ENCODE results near the gene COG7. TPM values are rescaled to one million over a fixed set of nuclear protein-coding genes. Genes with fewer than 3 reads are reported as not detected.

Gene COG7
- total and polyA plus RNA-seq, 2 donors (not counting 3 experiments of a cell fraction or from before 2014, with no cell fraction given), result 24.1 to 42.0 TPM

- Histone ChIP-seq H3K27ac (ENCODE audit: insufficient read depth, low read depth, low read length) (no peak overlapping the region), H3K4me3 (replicated peaks in 1 of 3; ENCODE audit: insufficient read depth in 1 of 3, low read depth in 1 of 3, low read length in 3 of 3) (no peak overlapping the region), H3K36me3 (ENCODE audit: control insufficient read depth in 2 of 2, extremely low read depth in 1 of 2, insufficient read depth in 2 of 2, low read length in 2 of 2) (no peaks in the 10 kb centered on the region), H3K79me2 (ENCODE audit: control insufficient read depth, insufficient read depth, low read length) (no peaks in the 10 kb centered on the region), H3K9ac (replicated peaks; ENCODE audit: extremely low read depth, insufficient read depth, low read length) (no peak overlapping the region), H3K27me3 (ENCODE audit: control insufficient read depth in 2 of 2, insufficient read depth in 2 of 2, low read length in 2 of 2) (no peaks in the 10 kb centered on the region), H3K9me3 (replicated peaks; ENCODE audit: control insufficient read depth, insufficient read depth, low read length) (no peaks in the 10 kb centered on the region), H3K9me1 (replicated peaks; ENCODE audit: control insufficient read depth, extremely low read depth, insufficient read depth, low read length) (no peaks in the 10 kb centered on the region), H3K4me1 (ENCODE audit: control insufficient read depth, extremely low read depth, insufficient read depth, low read length) (peaks cover 4% of the 10 kb centered on the region), H4K20me1 (replicated peaks; ENCODE audit: control insufficient read depth, extremely low read depth, insufficient read depth, low read length) (no peaks in the 10 kb centered on the region), H3K4me2 (ENCODE audit: insufficient read depth, low read length) (no peak overlapping the region), H2AFZ (ENCODE audit: low read depth, low read length) (no peak overlapping the region)
- ChIA-PET POLR2A (no interaction called here), CTCF (interaction anchor here (1.9 kb wide), 1 partner anchor 73 kb away, joined by 6 read pairs; no protein-coding TSS in a partner anchor)
- no TSS peak for BruUV-seq (replicated peaks)
- dilution Hi-C loops (cut with MboI; ENCODE audit: extremely low pct_ligation_motif_present, low sequenced_read_pairs) (no loop called here), intact Hi-C loops (cut with micrococcal nuclease) (no loop called here)
- DNase-seq (ENCODE audit: low read depth, low spot score) (peak; percentile 88), FAIRE-seq (no peak)
- TF ChIP-seq POLR2AphosphoS5 (IDR thresholded peaks at IDR 0.05; ENCODE audit: insufficient read depth, low read depth, low read length) (no peak), EZH2 (IDR thresholded peaks at IDR 0.05; ENCODE audit: borderline replicate concordance, low read depth, low read length, severe bottlenecking) (no peak), CTCF (IDR thresholded peaks at IDR 0.05; ENCODE audit: extremely low read depth in 1 of 2, insufficient read depth in 1 of 2, low read depth in 1 of 2, low read length in 2 of 2) (no peak), MAX (IDR thresholded peaks at IDR 0.05; ENCODE audit: insufficient read depth, insufficient read length) (no peak), FOS (IDR thresholded peaks at IDR 0.05; ENCODE audit: borderline replicate concordance, insufficient read depth, low read length) (no peak), JUN (IDR thresholded peaks at IDR 0.05; ENCODE audit: borderline replicate concordance, insufficient read depth, insufficient read length, low read depth) (no peak), MYC (IDR thresholded peaks at IDR 0.05; ENCODE audit: low read depth, low read length) (no peak), POLR2A (IDR thresholded peaks at IDR 0.05; ENCODE audit: low read depth, low read length) (no peak), GATA2 (IDR thresholded peaks at IDR 0.05; ENCODE audit: insufficient read depth, insufficient read length, low read depth, low read length) (no peak)
Measured at GRCh38 chr16:23362460-23363317, 90.3 kb downstream of the COG7 start.
